ENCODE results near the gene OS9. TPM values are rescaled to one million over a fixed set of nuclear protein-coding genes. Genes with fewer than 3 reads are reported as not detected.

The OS9 gene
- total RNA-seq, 1 donor from 2014 or later: 233 TPM

GRCh38 chr12:57744194-57744776 lies 50.4 kb downstream of the OS9 start:
- Histone ChIP-seq H3K4me3 (peak overlapping the region; percentile 77 to 90), H3K27me3 (no peaks in the 10 kb centered on the region), H3K36me3 (peaks cover 14 to 26% of the 10 kb centered on the region in 2 donors), H3K9me3 (no peaks in the 10 kb centered on the region), H3K27ac (peak overlapping the region; percentile 98 to 100), H3K4me1 (peaks cover 0 to 7% of the 10 kb centered on the region in 2 donors)
- no peak for TF ChIP-seq CTCF (IDR thresholded peaks at IDR 0.05)
- intact Hi-C loops (cut with DNase I): loop anchor here (1.0 to 2.0 kb wide), 3 partner anchors 8 to 51 kb away; partner anchors contain the start of gene CDK4
- peak; percentile 42 to 90 for DNase-seq (ENCODE audit: low spot score in 2 of 2)

GRCh38 chr12:57744777-57745484 lies 51.0 kb downstream of the OS9 start, which contains the start of gene TSPAN31:
Gene TSPAN31, plus strand, starts transcription at chr12:57745039. Its CDS starts 116 bp downstream, at chr12:57745155.
- Histone ChIP-seq H3K27me3 (no peaks in the 10 kb centered on the region), H3K36me3 (peaks cover 20 to 31% of the 10 kb centered on the region in 2 donors), H3K27ac (peak within 1 kb of the TSS; percentile 98 to 100), H3K4me1 (peaks cover 0 to 7% of the 10 kb centered on the region in 2 donors), H3K9me3 (no peaks in the 10 kb centered on the region), H3K4me3 (peak within 1 kb of the TSS; percentile 77 to 90)
- no peak for TF ChIP-seq CTCF (IDR thresholded peaks at IDR 0.05)
- DNase-seq (ENCODE audit: low spot score in 2 of 2): peak; percentile 93 to 99
- intact Hi-C loops (cut with DNase I): loop anchor here (1.0 to 2.0 kb wide), 3 partner anchors 7 to 52 kb away; partner anchors contain the start of gene CDK4

- H3K4me3 ChIP-seq: peak overlapping the region; percentile 77 to 90
- intact Hi-C loops (cut with DNase I): loop anchor here (2.0 kb wide), 1 partner anchor 19 kb away; no protein-coding TSS in a partner anchor
- peak overlapping the region; percentile 98 to 100 for H3K27ac ChIP-seq
- no peaks in the 10 kb centered on the region for H3K27me3 ChIP-seq
- H3K4me1 ChIP-seq: peaks cover 0 to 7% of the 10 kb centered on the region in 2 donors
- no peaks in the 10 kb centered on the region for H3K9me3 ChIP-seq
- no peak for DNase-seq (ENCODE audit: low spot score in 2 of 2)
- H3K36me3 ChIP-seq: peaks cover 20 to 35% of the 10 kb centered on the region in 2 donors
- TF ChIP-seq CTCF (IDR thresholded peaks at IDR 0.05): no peak
These were observed 51.6 kb downstream of the OS9 start for GRCh38 chr12:57745485-57745881.

GRCh38 chr12:57746025-57746424 lies 52.1 kb downstream of the OS9 start:
- Histone ChIP-seq H3K27me3 (no peaks in the 10 kb centered on the region), H3K9me3 (no peaks in the 10 kb centered on the region), H3K36me3 (peaks cover 20 to 37% of the 10 kb centered on the region in 2 donors), H3K4me1 (peaks cover 0 to 7% of the 10 kb centered on the region in 2 donors), H3K4me3 (peak overlapping the region in 1 of 2 donors; percentile 90), H3K27ac (peak overlapping the region; percentile 98 to 100)
- DNase-seq (ENCODE audit: low spot score in 2 of 2): no peak
- TF ChIP-seq CTCF (IDR thresholded peaks at IDR 0.05): no peak
- intact Hi-C loops (cut with DNase I): no loop called here

GRCh38 chr12:57749061-57749460 lies 55.1 kb downstream of the OS9 start:
- no peak overlapping the region for H3K27ac ChIP-seq
- TF ChIP-seq CTCF (IDR thresholded peaks at IDR 0.05): no peak
- intact Hi-C loops (cut with DNase I): no loop called here
- no peaks in the 10 kb centered on the region for H3K27me3 ChIP-seq
- H3K4me3 ChIP-seq: no peak overlapping the region
- no peak for DNase-seq (ENCODE audit: low spot score in 2 of 2)
- H3K36me3 ChIP-seq: peaks cover 20 to 37% of the 10 kb centered on the region in 2 donors
- no peaks in the 10 kb centered on the region for H3K9me3 ChIP-seq
- H3K4me1 ChIP-seq: peaks cover 0 to 12% of the 10 kb centered on the region in 2 donors

Data from ascending aorta (tissue), 2 donors.